Muscle of arm (tissue), 12 donors: ENCODE measurements around the gene HMGXB3. TPM values are rescaled to one million over a fixed set of nuclear protein-coding genes. Genes with fewer than 3 reads are reported as not detected.

Experiments
- DNase-seq: peaks from one replicate; pipeline ENCODE4 v3.0.0-alpha.2; 2013
- polyA plus RNA-seq, 12 donors: library from polyadenylated mRNA; unstranded; fragments of 120-200 nt; gene quantifications; one replicate each; pipeline ENCODE4 v1.2.1, GENCODE V29; 2013; ENCODE audit not compliant: insufficient read length in 12 of 12

Gene HMGXB3
- polyA plus RNA-seq, 12 donors, result 12.0 to 32.2 (median 16.3) TPM; not detected in 1

- DNase-seq, result no peak
Measured at GRCh38 chr5:150085191-150085912, 84.8 kb downstream of the HMGXB3 start.

GRCh38 chr5:150085950-150086715 is 85.6 kb downstream of the HMGXB3 start, which contains the start of gene CSF1R:
Gene CSF1R (minus strand): TSS chr5:150086554. CDS start chr5:150086427, 127 bp downstream.
- DNase-seq, result no peak

- DNase-seq, result no peak
Measured at GRCh38 chr5:150092159-150092787, 91.7 kb downstream of the HMGXB3 start.

GRCh38 chr5:150097152-150097551 is 96.6 kb downstream of the HMGXB3 start:
- no peak for DNase-seq

GRCh38 chr5:150101023-150101422 is 100.5 kb downstream of the HMGXB3 start:
- no peak for DNase-seq

Other genes starting within 250 kb of the HMGXB3 start
- gene PDE6A, start 55.9 kb upstream of the HMGXB3 start, polyA plus RNA-seq, result under 1 TPM in 8 of 12 donors, not detected in 4; 0.04 to 0.12 (median 0.07) TPM
- 10 to 100 TPM in 8 of 12 donors, 1 to 10 TPM in 3, not detected in 1; 8.7 to 81.0 (median 11.9) TPM for gene SLC26A2, start 40.0 kb upstream of the HMGXB3 start, polyA plus RNA-seq
- 1 to 10 TPM in 10 of 12 donors, not detected in 2; 2.1 to 4.4 (median 2.5) TPM for gene TIGD6, start 85 bp upstream of the HMGXB3 start, polyA plus RNA-seq
- gene CSF1R, start 85.8 kb downstream of the HMGXB3 start, polyA plus RNA-seq, result 10 to 100 TPM in 11 of 12 donors, not detected in 1; 17.0 to 41.1 (median 24.6) TPM
- 100 to 1,000 TPM in 11 of 12 donors, not detected in 1; 106 to 161 (median 136) TPM for gene PDGFRB, start 155.1 kb downstream of the HMGXB3 start, polyA plus RNA-seq
- 10 to 100 TPM in 1 of 12 donors, under 1 TPM in 4, not detected in 7; 0.20 to 47.4 (median 0.69) TPM for gene CDX1, start 166.0 kb downstream of the HMGXB3 start, polyA plus RNA-seq
- gene SLC6A7, start 189.3 kb downstream of the HMGXB3 start, polyA plus RNA-seq, result 1 to 10 TPM in 2 of 12 donors, under 1 TPM in 8, not detected in 2; 0.20 to 1.9 (median 0.52) TPM